ENCODE data around the gene ANK3. TPM values are rescaled to one million over a fixed set of nuclear protein-coding genes. Genes with fewer than 3 reads are reported as not detected.

ANK3 gene
- total RNA-seq, 1 donor from 2014 or later: 12.6 TPM

- H3K9me3 Mint-ChIP-seq (ENCODE audit: unreplicated experiment): no peaks in the 10 kb centered on the region
- H3K36me3 Mint-ChIP-seq (ENCODE audit: low read depth, unreplicated experiment): no peaks in the 10 kb centered on the region
- no peak for DNase-seq (ENCODE audit: low spot score)
- no peaks in the 10 kb centered on the region for H3K27me3 Mint-ChIP-seq (ENCODE audit: unreplicated experiment)
- no peak for TF ChIP-seq CTCF (IDR thresholded peaks at IDR 0.05; ENCODE audit: unreplicated experiment)
- H3K27ac Mint-ChIP-seq (ENCODE audit: unreplicated experiment): no peak overlapping the region
- no peak overlapping the region for H3K4me3 Mint-ChIP-seq (ENCODE audit: unreplicated experiment)
- no peaks in the 10 kb centered on the region for H3K4me1 Mint-ChIP-seq (ENCODE audit: unreplicated experiment)
Measured at GRCh38 chr10:60331886-60332285, 57.8 kb downstream of the ANK3 start.

GRCh38 chr10:60323162-60323561 is 66.5 kb downstream of the ANK3 start:
- no peak overlapping the region for H3K4me3 Mint-ChIP-seq (ENCODE audit: unreplicated experiment)
- H3K4me1 Mint-ChIP-seq (ENCODE audit: unreplicated experiment): no peaks in the 10 kb centered on the region
- no peak for TF ChIP-seq CTCF (IDR thresholded peaks at IDR 0.05; ENCODE audit: unreplicated experiment)
- H3K9me3 Mint-ChIP-seq (ENCODE audit: unreplicated experiment): no peaks in the 10 kb centered on the region
- peaks cover 1% of the 10 kb centered on the region for H3K27me3 Mint-ChIP-seq (ENCODE audit: unreplicated experiment)
- H3K27ac Mint-ChIP-seq (ENCODE audit: unreplicated experiment): no peak overlapping the region
- no peaks in the 10 kb centered on the region for H3K36me3 Mint-ChIP-seq (ENCODE audit: low read depth, unreplicated experiment)
- no peak for DNase-seq (ENCODE audit: low spot score)

GRCh38 chr10:60320666-60321065 is 69.0 kb downstream of the ANK3 start:
- H3K4me3 Mint-ChIP-seq (ENCODE audit: unreplicated experiment): no peak overlapping the region
- no peak for DNase-seq (ENCODE audit: low spot score)
- no peaks in the 10 kb centered on the region for H3K4me1 Mint-ChIP-seq (ENCODE audit: unreplicated experiment)
- peaks cover 1% of the 10 kb centered on the region for H3K27me3 Mint-ChIP-seq (ENCODE audit: unreplicated experiment)
- no peaks in the 10 kb centered on the region for H3K9me3 Mint-ChIP-seq (ENCODE audit: unreplicated experiment)
- no peaks in the 10 kb centered on the region for H3K36me3 Mint-ChIP-seq (ENCODE audit: low read depth, unreplicated experiment)
- H3K27ac Mint-ChIP-seq (ENCODE audit: unreplicated experiment): no peak overlapping the region
- no peak for TF ChIP-seq CTCF (IDR thresholded peaks at IDR 0.05; ENCODE audit: unreplicated experiment)

GRCh38 chr10:60316029-60316428 is 73.6 kb downstream of the ANK3 start:
- DNase-seq (ENCODE audit: low spot score): no peak
- Mint-ChIP-seq H3K9me3 (ENCODE audit: unreplicated experiment) (no peaks in the 10 kb centered on the region), H3K4me1 (ENCODE audit: unreplicated experiment) (peaks cover 16% of the 10 kb centered on the region), H3K4me3 (ENCODE audit: unreplicated experiment) (no peak overlapping the region), H3K27ac (ENCODE audit: unreplicated experiment) (no peak overlapping the region), H3K36me3 (ENCODE audit: low read depth, unreplicated experiment) (no peaks in the 10 kb centered on the region), H3K27me3 (ENCODE audit: unreplicated experiment) (no peaks in the 10 kb centered on the region)
- TF ChIP-seq CTCF (IDR thresholded peaks at IDR 0.05; ENCODE audit: unreplicated experiment): no peak

GRCh38 chr10:60315311-60315710 is 74.4 kb downstream of the ANK3 start:
- no peak for TF ChIP-seq CTCF (IDR thresholded peaks at IDR 0.05; ENCODE audit: unreplicated experiment)

More at GRCh38 chr10:60315311-60315710, 74.4 kb downstream of the ANK3 start:
- Mint-ChIP-seq H3K27me3 (ENCODE audit: unreplicated experiment) (no peaks in the 10 kb centered on the region), H3K4me3 (ENCODE audit: unreplicated experiment) (no peak overlapping the region), H3K27ac (ENCODE audit: unreplicated experiment) (no peak overlapping the region), H3K9me3 (ENCODE audit: unreplicated experiment) (no peaks in the 10 kb centered on the region), H3K36me3 (ENCODE audit: low read depth, unreplicated experiment) (no peaks in the 10 kb centered on the region), H3K4me1 (ENCODE audit: unreplicated experiment) (peaks cover 16% of the 10 kb centered on the region)
- no peak for DNase-seq (ENCODE audit: low spot score)

Data from endothelial cell (in vitro differentiated cells).